Measurements from ENCODE around the gene SH3RF2.

SH3RF2 gene

DNA sequence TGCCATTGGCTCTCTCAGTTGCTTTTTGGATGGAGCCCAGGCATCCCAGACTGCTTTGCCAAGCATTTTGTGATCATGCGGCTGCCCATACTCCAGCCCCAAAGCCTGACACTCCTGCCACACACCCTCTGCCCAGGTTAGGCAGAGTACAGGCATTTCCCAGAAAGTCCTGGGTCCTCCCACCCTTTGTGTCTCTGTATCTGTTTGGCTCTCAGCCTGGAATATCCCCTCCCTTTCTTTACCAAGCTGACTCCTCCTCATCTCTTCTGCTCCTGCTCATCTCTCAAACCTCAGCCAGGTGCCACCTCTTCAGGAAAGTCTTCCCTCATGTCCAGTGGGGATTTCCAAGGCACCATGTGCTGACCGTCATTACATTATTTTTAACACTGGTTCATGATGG lies 14.3 kb upstream of the SH3RF2 start:
- no peak for DNase-seq (ENCODE audit: low read depth)

DNA sequence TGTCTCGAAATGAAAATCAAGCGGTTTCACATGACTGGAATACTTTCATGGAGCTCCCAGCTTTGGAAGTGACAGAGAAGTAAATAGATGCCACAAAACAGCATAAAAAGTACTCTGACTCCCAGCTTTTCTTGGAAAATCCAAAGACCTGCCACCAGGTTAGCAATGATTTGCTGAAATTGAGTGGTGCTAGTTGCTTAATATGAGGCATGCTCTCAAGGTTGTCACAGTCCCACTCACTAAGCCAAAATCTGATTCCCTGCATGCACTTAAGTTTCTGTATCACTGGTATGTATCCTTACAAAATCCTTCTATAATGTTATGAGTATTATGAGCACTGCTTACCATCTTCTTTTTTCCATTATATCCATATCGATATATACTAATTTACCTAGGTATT lies 13.0 kb upstream of the SH3RF2 start:
- DNase-seq (ENCODE audit: low read depth) = no peak

GRCh38 chr5:145924849-145925248 lies 11.5 kb upstream of the SH3RF2 start:
- no peak for DNase-seq (ENCODE audit: low read depth)

- peak; percentile 78 for DNase-seq (ENCODE audit: low read depth)
These were observed 11.0 kb upstream of the SH3RF2 start for GRCh38 chr5:145925353-145925752.

GRCh38 chr5:145925803-145926202 lies 10.6 kb upstream of the SH3RF2 start:
- DNase-seq (ENCODE audit: low read depth) = no peak

DNA sequence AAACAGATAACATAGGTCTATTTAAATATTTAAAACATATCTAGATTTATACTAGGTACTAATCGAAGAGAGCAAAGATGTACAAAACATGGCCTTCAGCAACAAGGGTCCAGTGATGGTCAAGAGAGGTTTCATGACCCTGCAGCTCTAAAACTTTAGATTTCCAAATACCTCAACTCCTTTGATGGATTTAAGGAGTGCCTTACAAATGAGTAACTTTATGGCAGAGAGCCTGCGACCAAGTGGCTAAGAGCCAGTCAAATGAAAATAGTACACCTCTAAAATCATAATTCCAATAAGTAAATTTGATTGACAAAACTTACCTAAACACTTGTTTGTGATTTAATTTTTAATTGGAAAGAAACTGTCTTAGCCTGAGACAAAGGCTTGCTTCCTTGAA lies 4.7 kb upstream of the SH3RF2 start:
- no peak for DNase-seq (ENCODE audit: low read depth)

GRCh38 chr5:145934276-145934675 lies 2.1 kb upstream of the SH3RF2 start:
- no peak for DNase-seq (ENCODE audit: low read depth)

DNA sequence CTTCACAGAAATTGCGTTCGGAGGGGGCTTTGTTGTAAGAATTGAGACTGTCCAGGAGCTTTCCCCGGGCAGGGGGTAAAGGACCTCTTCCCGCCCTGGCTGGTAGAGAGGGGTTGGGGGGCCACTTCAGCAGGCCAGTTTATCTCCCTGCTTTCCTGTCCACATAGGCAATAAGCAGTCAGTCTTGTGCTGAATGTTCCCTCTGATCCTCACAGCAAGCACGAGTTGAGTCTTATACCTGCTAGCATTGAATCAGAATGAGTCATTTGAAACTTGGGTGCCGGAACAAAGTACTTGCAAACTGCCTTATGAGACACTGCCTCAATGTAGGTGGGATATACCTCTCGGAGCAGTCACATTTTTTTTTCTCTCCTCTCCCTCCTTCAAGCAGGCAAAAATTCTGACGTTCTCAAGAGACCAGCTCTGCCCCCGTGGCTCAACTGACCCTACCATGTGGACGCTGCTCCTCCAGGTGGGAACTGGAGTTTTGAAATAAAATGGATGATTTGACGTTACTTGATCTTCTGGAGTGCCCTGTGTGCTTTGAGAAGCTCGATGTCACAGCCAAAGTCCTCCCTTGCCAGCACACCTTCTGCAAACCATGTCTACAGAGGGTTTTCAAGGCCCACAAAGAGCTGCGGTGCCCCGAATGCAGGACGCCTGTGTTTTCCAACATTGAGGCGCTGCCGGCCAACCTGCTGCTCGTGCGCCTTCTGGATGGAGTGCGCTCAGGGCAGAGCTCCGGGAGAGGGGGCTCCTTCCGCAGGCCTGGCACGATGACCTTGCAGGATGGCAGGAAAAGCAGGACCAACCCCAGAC lies 1.3 kb downstream of the SH3RF2 start:
- no peak for DNase-seq (ENCODE audit: low read depth)

DNA sequence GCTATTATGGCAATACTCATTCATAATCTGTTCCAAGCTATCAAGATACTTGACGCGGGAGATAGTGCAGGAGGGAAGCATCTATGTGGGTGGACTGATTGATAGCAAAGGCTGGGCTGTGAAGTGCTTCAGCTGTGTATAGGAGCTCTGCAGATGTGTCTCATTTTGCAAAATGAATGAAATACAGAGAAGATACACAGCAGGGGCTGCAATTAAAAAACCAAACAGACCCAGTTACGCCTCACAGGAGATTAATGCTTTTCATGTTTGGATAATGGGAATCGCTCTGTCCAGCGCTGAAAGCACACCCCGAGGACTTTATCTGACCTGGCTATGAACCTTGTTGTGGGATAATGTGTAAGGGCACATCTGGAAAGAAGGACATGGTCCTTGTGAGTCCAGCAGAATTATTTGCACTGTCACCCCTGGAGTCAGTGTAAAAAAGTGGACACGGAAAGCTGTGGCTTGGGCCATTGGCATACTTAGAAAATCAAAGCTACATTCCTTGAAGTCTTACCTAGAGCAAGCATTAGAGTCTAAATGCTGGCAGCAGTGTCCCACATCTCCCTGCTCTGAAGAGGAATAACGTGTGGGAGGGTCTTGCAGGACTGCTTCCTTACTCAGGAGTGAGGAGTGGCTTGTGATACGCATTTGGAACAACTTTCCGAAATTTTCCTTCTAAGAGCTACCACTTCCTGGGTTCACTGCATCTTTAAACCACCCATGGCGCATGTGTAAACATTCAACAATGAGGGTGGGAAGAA lies 2.6 kb downstream of the SH3RF2 start:
- no peak for DNase-seq (ENCODE audit: low read depth)

- no peak for DNase-seq (ENCODE audit: low read depth)
These were observed 3.2 kb downstream of the SH3RF2 start for GRCh38 chr5:145939540-145940065.

DNA sequence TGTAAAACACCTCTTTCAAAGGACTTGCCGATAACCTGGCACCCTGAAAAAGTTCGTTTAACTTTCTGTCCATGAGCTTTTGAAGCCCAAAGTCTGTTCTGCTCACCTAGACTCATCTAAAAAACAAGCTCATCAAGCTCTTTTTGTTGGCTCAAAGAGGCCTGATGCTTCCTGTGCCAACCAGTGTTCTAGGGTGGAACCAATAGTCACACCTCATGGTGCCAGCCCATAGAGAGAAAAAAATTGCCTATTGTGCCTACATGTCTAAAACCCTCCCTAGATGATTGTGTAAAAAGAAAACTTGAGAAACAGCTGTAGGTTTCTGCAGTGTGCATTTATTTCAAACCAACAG lies 4.7 kb downstream of the SH3RF2 start:
- DNase-seq (ENCODE audit: low read depth) = no peak

DNA sequence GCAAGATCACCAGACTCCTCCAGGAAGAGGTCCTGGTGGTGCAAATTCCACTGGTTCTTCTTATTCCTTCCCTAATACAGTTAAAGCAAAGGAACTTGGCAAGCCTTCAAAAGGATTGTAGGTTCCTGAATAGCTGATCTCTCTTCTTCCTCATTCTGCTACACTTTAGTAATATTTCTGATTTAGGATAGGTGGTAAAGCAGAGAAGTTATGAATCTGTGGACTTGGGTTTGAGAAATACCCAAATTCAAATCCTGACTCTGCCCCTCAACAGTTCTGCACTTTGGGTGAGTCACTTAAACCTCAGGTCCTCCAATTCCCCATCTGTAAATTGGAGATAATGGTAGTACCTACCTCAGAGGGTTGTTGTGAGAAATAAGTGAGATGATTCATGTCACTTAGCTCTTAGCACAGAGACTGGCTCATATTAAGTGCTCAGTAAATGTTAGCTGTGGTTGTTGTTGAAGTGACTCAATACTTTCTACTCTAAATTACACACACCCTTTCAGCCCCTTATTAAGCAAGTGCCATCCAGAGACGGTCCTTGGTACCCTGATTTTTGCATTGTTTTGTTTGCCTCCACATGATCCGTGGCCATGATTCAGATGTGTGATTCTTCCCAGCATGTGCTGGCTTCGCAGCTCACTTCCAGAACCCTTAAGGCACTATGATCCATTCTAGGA lies 5.2 kb downstream of the SH3RF2 start:
- DNase-seq (ENCODE audit: low read depth) = no peak

GRCh38 chr5:145942201-145942600 lies 5.8 kb downstream of the SH3RF2 start:
- DNase-seq (ENCODE audit: low read depth) = no peak

DNA sequence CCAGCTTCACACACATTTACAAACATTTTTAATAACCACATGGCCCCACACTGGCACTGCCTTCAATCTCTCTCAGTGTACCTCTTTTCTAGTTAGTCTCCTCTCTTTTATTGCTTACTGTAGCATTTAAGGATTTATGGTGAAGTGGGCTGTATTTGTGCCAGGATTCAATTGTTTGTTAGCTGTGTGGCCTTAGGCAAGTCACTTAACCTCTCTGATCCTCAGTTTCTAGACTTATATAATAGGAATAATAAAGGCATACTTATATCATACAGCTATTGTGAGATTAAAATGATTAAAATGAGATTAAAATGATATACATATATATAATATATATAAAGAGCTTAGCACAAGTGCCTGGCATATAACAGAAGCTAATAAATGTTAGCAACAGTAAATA lies 6.4 kb downstream of the SH3RF2 start:
- no peak for DNase-seq (ENCODE audit: low read depth)

DNA sequence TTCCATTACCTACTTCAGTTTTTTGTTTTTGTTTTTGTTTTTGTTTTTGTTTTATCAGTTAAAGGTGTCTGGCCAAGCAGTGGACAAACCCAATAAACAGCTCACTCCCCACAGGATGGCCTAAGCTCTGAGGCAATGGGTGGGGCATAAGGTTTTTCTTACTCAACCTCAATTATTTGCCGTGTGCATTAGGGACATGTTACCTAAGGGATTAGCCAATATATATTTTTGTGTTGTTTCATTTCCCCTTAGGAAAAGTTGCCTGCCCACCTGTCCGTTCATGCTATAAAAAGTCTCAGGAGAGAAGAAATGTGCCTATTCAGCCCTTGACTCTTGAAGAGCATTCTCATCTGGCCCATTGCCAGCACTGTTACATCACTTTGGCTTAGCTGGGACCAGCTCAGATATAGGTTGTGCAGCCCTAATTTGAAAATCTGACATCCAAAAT lies 7.3 kb downstream of the SH3RF2 start:
- DNase-seq (ENCODE audit: low read depth) = no peak

- DNase-seq (ENCODE audit: low read depth) = no peak
These were observed 8.0 kb downstream of the SH3RF2 start for GRCh38 chr5:145944328-145944727.

- DNase-seq (ENCODE audit: low read depth) = no peak
These were observed 9.3 kb downstream of the SH3RF2 start for GRCh38 chr5:145945620-145946111.

DNA sequence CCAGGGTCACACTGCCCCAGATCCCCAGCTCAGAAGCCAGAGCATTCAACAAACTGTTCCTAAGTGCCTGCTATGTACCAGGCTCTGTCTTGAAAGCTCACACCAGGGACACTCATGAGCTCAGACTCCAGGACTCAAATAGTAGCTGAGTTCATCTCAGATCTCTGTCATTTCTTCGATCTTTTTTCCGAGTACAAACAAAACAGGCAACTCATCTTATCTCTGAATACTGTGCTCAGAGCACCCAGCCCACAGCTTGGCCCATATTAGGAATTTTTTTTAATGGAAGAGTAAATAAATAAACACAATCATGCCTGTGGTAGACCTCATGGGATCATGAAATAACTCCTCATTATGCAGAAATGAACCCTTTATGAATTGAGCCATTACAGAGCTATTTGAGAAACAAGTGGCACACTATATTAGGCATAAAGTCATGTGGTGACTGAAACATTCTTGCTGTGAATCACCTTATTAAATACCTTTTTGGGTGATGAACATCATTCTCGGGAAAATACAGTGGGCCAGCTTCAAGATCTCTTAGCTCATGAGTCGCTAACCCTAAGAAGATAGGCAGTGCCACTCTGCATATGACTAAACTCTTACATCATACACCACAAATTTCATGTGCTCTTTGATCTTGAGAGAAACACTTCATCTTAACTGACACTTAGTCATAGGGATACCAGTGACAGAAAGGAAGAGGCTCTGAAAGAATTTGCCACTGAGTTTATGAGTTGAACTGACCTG lies 9.9 kb downstream of the SH3RF2 start:
- peak; percentile 68 for DNase-seq (ENCODE audit: low read depth)

- DNase-seq (ENCODE audit: low read depth) = no peak
These were observed 11.2 kb downstream of the SH3RF2 start for GRCh38 chr5:145947581-145947980.

DNA sequence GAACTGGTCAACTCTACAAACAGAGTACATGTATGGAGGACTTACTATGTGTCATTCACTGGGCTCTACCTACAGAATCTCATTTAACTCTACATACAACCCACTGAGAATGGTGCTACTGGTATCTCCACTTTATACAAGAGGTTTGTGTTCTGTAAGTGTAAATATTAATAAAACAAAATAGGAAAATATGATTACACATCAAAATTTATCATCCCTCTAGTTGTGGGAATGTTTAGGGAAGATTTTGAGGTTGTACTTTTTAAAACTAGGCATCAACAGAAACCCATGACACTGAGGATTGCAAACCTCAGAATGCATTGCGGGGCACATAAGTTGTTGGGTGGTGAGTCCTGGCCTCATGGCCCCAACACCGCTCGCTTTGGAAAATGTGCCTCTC lies 11.7 kb downstream of the SH3RF2 start:
- no peak for DNase-seq (ENCODE audit: low read depth)

DNA sequence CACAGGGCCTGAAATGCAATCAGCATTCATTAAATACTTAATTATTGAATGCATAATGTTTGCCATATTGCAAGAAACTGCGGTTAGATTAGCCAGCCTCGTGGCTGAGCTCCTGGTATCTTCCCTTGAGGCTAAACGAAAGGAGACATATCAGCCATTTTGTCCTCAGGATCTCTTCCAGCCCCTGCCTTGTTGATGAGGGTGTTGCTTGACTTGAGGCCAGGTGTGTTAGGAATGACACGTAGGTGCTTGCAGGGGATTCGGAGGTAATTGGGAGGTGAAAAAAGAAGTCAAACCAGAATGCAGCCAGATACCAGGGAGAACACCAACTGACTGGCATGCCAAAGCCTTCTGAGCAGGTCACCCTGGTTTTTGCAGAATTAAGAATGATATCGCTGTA lies 12.5 kb downstream of the SH3RF2 start:
- DNase-seq (ENCODE audit: low read depth) = no peak

DNA sequence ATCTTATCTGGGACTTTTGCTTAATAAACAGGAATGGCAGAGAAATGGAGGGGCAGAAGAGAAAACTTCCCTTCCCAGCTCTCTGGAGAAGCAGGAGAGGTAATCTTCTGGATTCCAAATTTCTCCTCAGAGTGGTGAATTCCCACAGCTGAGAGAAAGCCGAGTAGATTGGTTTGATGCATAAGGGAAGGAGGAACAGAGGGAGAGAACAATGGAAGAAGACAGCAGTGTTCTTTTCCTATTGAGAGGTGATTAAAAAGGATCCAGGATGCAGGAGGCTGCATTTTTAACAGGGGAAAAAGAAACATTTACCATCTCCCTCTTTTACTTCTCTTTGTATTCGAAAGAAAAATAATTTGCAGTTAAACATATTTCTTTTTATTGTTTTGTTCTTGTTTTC lies 13.1 kb downstream of the SH3RF2 start:
- no peak for DNase-seq (ENCODE audit: low read depth)

Data from non-pigmented ciliary epithelial cell (primary cell).